Measurements from ENCODE around the gene KCNMB2.

Gene KCNMB2

GRCh38 chr3:178491751-178492150 is 44.5 kb upstream of the KCNMB2 start:
- Histone ChIP-seq H3K27me3 (ENCODE audit: insufficient read depth, poor library complexity, severe bottlenecking) (no peaks in the 10 kb centered on the region), H3K27ac (replicated peaks) (no peak overlapping the region), H3K4me3 (replicated peaks; ENCODE audit: insufficient read depth, low read length) (no peak overlapping the region)
- TF ChIP-seq POLR2AphosphoS5 (IDR thresholded peaks at IDR 0.05; ENCODE audit: low read depth) = no peak
- no peak for TF ChIP-seq REST (IDR thresholded peaks at IDR 0.05; ENCODE audit: insufficient replicate concordance, low read depth)
- TF ChIP-seq, protein P1, sequence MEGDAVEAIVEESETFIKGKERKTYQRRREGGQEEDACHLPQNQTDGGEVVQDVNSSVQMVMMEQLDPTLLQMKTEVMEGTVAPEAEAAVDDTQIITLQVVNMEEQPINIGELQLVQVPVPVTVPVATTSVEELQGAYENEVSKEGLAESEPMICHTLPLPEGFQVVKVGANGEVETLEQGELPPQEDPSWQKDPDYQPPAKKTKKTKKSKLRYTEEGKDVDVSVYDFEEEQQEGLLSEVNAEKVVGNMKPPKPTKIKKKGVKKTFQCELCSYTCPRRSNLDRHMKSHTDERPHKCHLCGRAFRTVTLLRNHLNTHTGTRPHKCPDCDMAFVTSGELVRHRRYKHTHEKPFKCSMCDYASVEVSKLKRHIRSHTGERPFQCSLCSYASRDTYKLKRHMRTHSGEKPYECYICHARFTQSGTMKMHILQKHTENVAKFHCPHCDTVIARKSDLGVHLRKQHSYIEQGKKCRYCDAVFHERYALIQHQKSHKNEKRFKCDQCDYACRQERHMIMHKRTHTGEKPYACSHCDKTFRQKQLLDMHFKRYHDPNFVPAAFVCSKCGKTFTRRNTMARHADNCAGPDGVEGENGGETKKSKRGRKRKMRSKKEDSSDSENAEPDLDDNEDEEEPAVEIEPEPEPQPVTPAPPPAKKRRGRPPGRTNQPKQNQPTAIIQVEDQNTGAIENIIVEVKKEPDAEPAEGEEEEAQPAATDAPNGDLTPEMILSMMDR (IDR thresholded peaks at IDR 0.05; ENCODE audit: insufficient read depth, low read length) = no peak
- TF ChIP-seq SPI1 (IDR thresholded peaks at IDR 0.05; ENCODE audit: borderline replicate concordance, low read depth) = no peak
- TF ChIP-seq GABPA (IDR thresholded peaks at IDR 0.05; ENCODE audit: low read depth) = no peak
- no peak for DNase-seq (ENCODE audit: low read depth in 1 of 2, low spot score in 1 of 2)

GRCh38 chr3:178492491-178492890 is 43.7 kb upstream of the KCNMB2 start:
- no peak overlapping the region for H3K27ac ChIP-seq (replicated peaks)
- no peak for DNase-seq (ENCODE audit: low read depth in 1 of 2, low spot score in 1 of 2)
- no peaks in the 10 kb centered on the region for H3K27me3 ChIP-seq (ENCODE audit: insufficient read depth, poor library complexity, severe bottlenecking)
- H3K4me3 ChIP-seq (replicated peaks; ENCODE audit: insufficient read depth, low read length) = no peak overlapping the region
- TF ChIP-seq, protein P1 (IDR thresholded peaks at IDR 0.05; ENCODE audit: insufficient read depth, low read length) = no peak
- TF ChIP-seq GABPA (IDR thresholded peaks at IDR 0.05; ENCODE audit: low read depth) = no peak
- no peak for TF ChIP-seq REST (IDR thresholded peaks at IDR 0.05; ENCODE audit: insufficient replicate concordance, low read depth)
- TF ChIP-seq POLR2AphosphoS5 (IDR thresholded peaks at IDR 0.05; ENCODE audit: low read depth) = no peak
- TF ChIP-seq SPI1 (IDR thresholded peaks at IDR 0.05; ENCODE audit: borderline replicate concordance, low read depth) = no peak

GRCh38 chr3:178494386-178494785 is 41.9 kb upstream of the KCNMB2 start:
- Histone ChIP-seq H3K4me3 (replicated peaks; ENCODE audit: insufficient read depth, low read length) (no peak overlapping the region), H3K27me3 (ENCODE audit: insufficient read depth, poor library complexity, severe bottlenecking) (no peaks in the 10 kb centered on the region), H3K27ac (replicated peaks) (no peak overlapping the region)
- TF ChIP-seq REST (IDR thresholded peaks at IDR 0.05; ENCODE audit: insufficient replicate concordance, low read depth) (no peak), POLR2AphosphoS5 (IDR thresholded peaks at IDR 0.05; ENCODE audit: low read depth) (no peak), SPI1 (IDR thresholded peaks at IDR 0.05; ENCODE audit: borderline replicate concordance, low read depth) (no peak), GABPA (IDR thresholded peaks at IDR 0.05; ENCODE audit: low read depth) (no peak)
- TF ChIP-seq, protein P1 (IDR thresholded peaks at IDR 0.05; ENCODE audit: insufficient read depth, low read length) = no peak
- no peak for DNase-seq (ENCODE audit: low read depth in 1 of 2, low spot score in 1 of 2)

All from HL-60 (cell line).